ENCODE measurements around the gene HYAL2. TPM values are rescaled to one million over a fixed set of nuclear protein-coding genes. Genes with fewer than 3 reads are reported as not detected.

Gene HYAL2
- total RNA-seq, 1 experiment from 2014 or later, result 30.1 TPM

DNA sequence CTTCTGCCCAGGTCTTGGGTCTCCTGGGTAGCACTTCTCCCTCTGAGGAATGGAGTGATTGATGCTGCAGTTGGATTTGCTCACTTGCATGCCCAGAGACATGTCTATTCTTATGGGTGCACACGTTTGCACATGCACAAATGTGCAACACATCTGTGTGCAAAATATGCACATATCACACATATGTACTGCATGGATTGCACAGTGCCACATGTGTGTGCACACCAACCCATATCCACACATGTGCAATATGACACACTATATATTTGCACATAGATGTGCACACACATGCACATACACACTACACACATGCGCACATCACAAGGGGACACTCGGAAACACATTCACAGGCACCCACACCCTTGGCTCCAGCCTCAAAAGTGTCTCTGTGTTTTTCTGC is 54.3 kb downstream of the HYAL2 start:
- Histone ChIP-seq H3K9me3 (no peaks in the 10 kb centered on the region), H3K27me3 (replicated peaks; ENCODE audit: control insufficient read depth, insufficient read depth, low read length) (no peaks in the 10 kb centered on the region), H3K36me3 (ENCODE audit: control insufficient read depth, insufficient read depth, low read length) (no peaks in the 10 kb centered on the region; the same call in 1 of the 2 replicates), H3K4me1 (peaks cover 81% of the 10 kb centered on the region), H3K4me3 (ENCODE audit: low read depth, low read length) (no peak overlapping the region)
- no peak for TF ChIP-seq CTCF (IDR thresholded peaks at IDR 0.05; ENCODE audit: insufficient read depth in 1 of 2, low read depth in 1 of 2, low read length in 1 of 2, severe bottlenecking in 1 of 2, unreplicated experiment in 1 of 2)
- H3K36me3 Mint-ChIP-seq (ENCODE audit: insufficient read depth, unreplicated experiment), result peaks cover 11% of the 10 kb centered on the region
- H3K27ac Mint-ChIP-seq (ENCODE audit: unreplicated experiment), result peak overlapping the region; percentile 53
- H3K4me3 Mint-ChIP-seq (ENCODE audit: unreplicated experiment), result peak overlapping the region; percentile 61
- peaks cover 50% of the 10 kb centered on the region for H3K4me1 Mint-ChIP-seq (ENCODE audit: low read depth, unreplicated experiment)
- intact Hi-C loops (cut with micrococcal nuclease; ENCODE audit: unreplicated experiment), result no loop called here
- CTCF ChIA-PET, result no interaction called here
- POLR2A ChIA-PET, result no interaction called here
- no peaks in the 10 kb centered on the region for H3K27me3 Mint-ChIP-seq (ENCODE audit: insufficient read depth, unreplicated experiment)
- BruUV-seq (replicated peaks), result no TSS peak
- no peak for DNase-seq
- H3K9me3 Mint-ChIP-seq (ENCODE audit: unreplicated experiment), result no peaks in the 10 kb centered on the region

Other genes with a start within 250 kb of the HYAL2 start
- gene RBM5, start 233.8 kb downstream of the HYAL2 start, total RNA-seq (2022), result 145 and 166 TPM in 2 replicates
- 11.3 and 16.5 TPM in 2 replicates for gene SEMA3F, start 167.4 kb downstream of the HYAL2 start, total RNA-seq (2022)
- gene GNAT1, start 131.1 kb downstream of the HYAL2 start, total RNA-seq (2022), result 0.50 TPM in 1 of 2 replicates, not detected in the other
- 11.4 and 16.8 TPM in 2 replicates for gene SLC38A3, start 117.5 kb downstream of the HYAL2 start, total RNA-seq (2022)
- gene GNAI2, start 86.5 kb downstream of the HYAL2 start, total RNA-seq (2022), result 59.3 and 62.0 TPM in 2 replicates
- 19.7 and 21.8 TPM in 2 replicates for gene SEMA3B, start 53.6 kb downstream of the HYAL2 start, total RNA-seq (2022)
- gene LSMEM2, start 43.7 kb downstream of the HYAL2 start, total RNA-seq (2022), result not detected in 2 replicates
- gene IFRD2, start 30.3 kb downstream of the HYAL2 start, total RNA-seq (2022), result 88.0 and 89.5 TPM in 2 replicates
- gene HYAL3, start 23.3 kb downstream of the HYAL2 start, total RNA-seq (2022), result 5.2 and 6.8 TPM in 2 replicates
- gene NAA80, start 23.3 kb downstream of the HYAL2 start, total RNA-seq (2022), result 6.7 and 8.2 TPM in 2 replicates
- gene HYAL1, start 19.2 kb downstream of the HYAL2 start, total RNA-seq (2022), result 2.3 and 2.6 TPM in 2 replicates
- gene TUSC2, start 5.5 kb upstream of the HYAL2 start, total RNA-seq (2022), result 34.9 and 38.3 TPM in 2 replicates
- 26.7 and 28.1 TPM in 2 replicates for gene RASSF1, start 18.1 kb upstream of the HYAL2 start, total RNA-seq (2022)
- 0.23 and 0.29 TPM in 2 replicates for gene ZMYND10, start 23.0 kb upstream of the HYAL2 start, total RNA-seq (2022)
- gene NPRL2, start 28.0 kb upstream of the HYAL2 start, total RNA-seq (2022), result 23.7 and 29.8 TPM in 2 replicates
- 21.2 and 21.4 TPM in 2 replicates for gene CYB561D2, start 28.1 kb upstream of the HYAL2 start, total RNA-seq (2022)
- gene TMEM115, start 36.8 kb upstream of the HYAL2 start, total RNA-seq (2022), result 23.9 TPM in 2 replicates
- gene CACNA2D2, start 180.9 kb upstream of the HYAL2 start, total RNA-seq (2022), result 0.25 and 0.35 TPM in 2 replicates
- gene C3orf18, start 245.0 kb upstream of the HYAL2 start, total RNA-seq (2022), result 1.6 and 2.1 TPM in 2 replicates
- 12.6 and 14.3 TPM in 2 replicates for gene HEMK1, start 246.8 kb upstream of the HYAL2 start, total RNA-seq (2022)

Measured in Caco-2 (cell line).